Stimulated activated CD8-positive, alpha-beta memory T cell treated with anti-CD3 and anti-CD28 coated beads, Interleukin-12 subunit alpha, Interleukin-12 subunit beta, amount 100 ng/mL, for 24 hours (primary cell): ENCODE results near the gene MSI2.
"Not testable (repeated sequence)": the region's sequence is repeated elsewhere in the genome, so short reads cannot be mapped to it uniquely, and the experiment has no call there.

Experiments
- DNase-seq: peaks from one replicate; pipeline ENCODE4 v3.0.0-alpha.2; 2020; ENCODE audit errors: extremely low read depth

Gene MSI2

GRCh38 chr17:57614742-57615141 lies 358.4 kb downstream of the MSI2 start:
- DNase-seq = no peak

- DNase-seq = no peak
Measured at GRCh38 chr17:57615836-57616757, 359.8 kb downstream of the MSI2 start.

- no peak for DNase-seq
Measured at GRCh38 chr17:57617218-57617617, 360.9 kb downstream of the MSI2 start.

- DNase-seq = no peak
Measured at GRCh38 chr17:57619061-57619937, 363.0 kb downstream of the MSI2 start.

DNA sequence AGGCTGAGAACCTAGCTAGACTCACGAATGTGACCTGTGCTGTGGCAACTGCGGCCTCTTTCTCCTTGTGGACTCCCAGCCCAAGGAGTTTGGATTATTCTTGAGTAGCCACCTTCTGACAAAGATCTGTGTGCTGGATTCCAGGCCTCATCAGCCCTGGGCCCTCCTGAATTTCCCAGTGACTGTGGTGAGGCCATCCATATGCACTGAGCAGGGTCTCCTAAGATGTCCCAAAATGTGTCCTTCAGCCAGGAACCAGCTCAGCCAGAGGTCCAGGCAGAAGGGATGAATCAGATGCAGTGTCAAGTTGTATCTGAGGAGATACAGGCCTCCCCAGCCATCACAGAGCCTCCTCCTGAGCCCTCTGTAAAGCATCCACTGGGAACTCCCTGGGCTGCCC lies 364.3 kb downstream of the MSI2 start:
- DNase-seq = no peak

GRCh38 chr17:57621791-57622190 lies 365.5 kb downstream of the MSI2 start:
- DNase-seq = not testable (repeated sequence)

DNA sequence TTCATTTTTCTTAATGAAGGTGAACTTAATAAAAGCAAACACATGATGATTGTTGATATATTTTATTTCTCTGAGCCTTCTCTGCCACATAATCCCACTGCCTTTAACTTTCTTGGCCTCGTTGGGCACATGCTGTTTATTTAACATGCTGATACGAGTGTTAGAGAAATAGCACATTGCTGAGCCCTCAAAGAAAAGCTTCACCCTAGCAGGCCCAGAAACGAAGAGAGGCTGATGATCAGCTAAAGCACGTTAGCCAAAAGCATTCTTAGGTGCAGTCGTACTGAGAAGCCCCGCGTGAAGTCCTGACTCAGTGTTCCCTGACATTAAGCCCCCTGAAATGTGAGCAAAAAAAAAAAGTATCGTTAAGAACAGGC lies 366.0 kb downstream of the MSI2 start:
- no peak for DNase-seq

DNA sequence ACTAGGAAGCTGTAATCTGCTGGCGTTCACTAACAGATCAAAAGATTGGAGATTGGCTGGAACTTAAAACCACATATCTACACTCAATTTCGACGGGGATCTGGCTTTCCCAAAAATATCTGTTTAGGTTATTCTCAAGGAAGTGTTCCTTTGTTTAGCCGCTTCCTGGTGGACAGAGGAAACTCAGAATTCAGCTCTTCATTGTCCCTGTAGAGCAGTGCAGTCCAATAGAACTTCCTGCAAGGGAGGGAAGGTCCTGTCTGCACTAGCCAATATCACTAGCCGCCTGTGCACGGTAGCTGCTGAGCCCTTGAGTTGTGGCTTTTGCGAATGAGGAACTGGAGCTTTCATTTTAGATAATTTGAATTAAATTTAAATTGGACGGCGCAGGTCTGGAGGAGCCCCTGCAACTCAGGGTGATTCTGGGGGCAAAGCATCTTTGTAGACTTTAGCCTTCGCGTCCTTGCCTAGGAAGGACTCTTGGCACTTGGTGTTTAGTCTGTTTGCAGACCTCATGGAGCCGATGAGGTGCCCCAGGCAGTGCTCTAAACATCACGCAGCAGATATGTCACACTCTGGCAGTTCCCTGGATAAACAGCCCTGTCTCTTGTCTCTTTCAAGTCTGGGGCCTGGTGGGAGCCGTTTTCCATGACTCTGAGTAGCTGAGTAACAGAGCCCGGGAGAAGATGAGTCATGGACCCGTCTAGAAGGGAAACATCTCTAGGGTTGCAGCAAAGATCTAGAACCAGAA lies 366.5 kb downstream of the MSI2 start:
- no peak for DNase-seq

DNA sequence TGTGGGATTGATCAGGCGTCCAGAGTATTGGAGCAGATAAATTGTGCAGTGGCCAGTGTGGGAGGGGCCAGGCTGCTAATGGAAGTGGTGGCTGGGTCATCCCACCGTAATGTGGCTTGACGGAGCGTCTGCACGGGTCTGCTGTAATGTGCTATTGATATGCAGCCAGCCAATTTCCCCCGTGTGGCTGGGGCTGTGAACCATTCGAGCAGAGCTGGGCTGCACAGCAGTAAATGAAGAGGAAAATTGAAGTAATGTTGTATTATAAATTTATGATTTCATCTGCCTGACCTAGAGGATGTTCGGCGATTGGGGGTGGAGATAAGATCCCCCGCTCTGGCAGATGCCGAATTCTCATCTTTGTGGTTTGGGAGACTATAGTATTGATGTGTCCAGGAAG lies 367.3 kb downstream of the MSI2 start:
- no peak for DNase-seq

GRCh38 chr17:57624386-57624785 lies 368.1 kb downstream of the MSI2 start:
- no peak for DNase-seq

- DNase-seq = no peak
Measured at GRCh38 chr17:57625511-57625910, 369.2 kb downstream of the MSI2 start.

DNA sequence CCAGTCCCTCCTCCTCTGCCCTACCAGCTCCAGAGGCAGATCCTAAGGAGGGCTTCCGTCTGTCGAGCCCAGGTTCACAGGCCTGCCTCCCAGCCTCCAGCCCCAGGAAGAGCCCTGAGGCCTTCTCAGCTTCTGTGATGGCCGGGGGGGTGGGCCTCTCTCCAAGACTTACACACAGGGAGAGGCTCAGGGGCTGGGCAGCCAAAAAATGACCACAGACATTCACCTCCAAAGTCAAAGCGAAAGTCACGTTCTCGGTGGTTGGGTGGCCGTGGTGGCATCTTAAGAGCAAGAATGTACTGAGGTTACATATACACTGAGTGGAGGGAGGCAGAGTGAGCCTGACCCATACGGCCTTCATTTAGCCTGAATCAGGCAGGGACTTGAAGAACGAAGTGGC lies 369.6 kb downstream of the MSI2 start:
- no peak for DNase-seq

GRCh38 chr17:57626520-57627210 lies 370.3 kb downstream of the MSI2 start:
- no peak for DNase-seq

GRCh38 chr17:57627591-57627990 lies 371.3 kb downstream of the MSI2 start:
- DNase-seq = no peak

GRCh38 chr17:57628421-57628820 lies 372.1 kb downstream of the MSI2 start:
- DNase-seq = no peak

- DNase-seq = no peak
Measured at GRCh38 chr17:57629470-57629869, 373.1 kb downstream of the MSI2 start.

DNA sequence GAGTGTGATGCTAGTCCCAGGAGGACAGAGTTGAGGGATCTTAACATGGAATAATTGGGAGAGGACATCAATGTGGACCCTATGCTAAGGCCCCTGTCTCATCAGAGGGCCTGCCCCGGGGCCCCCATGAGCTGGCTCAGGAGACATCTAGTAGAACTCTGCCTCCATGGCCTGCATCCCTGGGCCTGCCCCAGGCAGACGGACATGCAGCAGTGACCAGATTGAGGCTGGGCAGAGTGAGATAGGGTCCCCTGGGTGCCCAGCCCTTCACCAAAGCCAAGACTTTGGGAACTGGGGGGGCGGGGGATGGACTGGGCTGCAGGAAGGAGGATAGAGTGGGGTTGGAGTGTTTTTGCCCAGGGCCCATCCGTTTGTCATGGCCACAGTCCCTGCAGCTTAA lies 373.6 kb downstream of the MSI2 start:
- no peak for DNase-seq

GRCh38 chr17:57630736-57631135 lies 374.4 kb downstream of the MSI2 start:
- no peak for DNase-seq

DNA sequence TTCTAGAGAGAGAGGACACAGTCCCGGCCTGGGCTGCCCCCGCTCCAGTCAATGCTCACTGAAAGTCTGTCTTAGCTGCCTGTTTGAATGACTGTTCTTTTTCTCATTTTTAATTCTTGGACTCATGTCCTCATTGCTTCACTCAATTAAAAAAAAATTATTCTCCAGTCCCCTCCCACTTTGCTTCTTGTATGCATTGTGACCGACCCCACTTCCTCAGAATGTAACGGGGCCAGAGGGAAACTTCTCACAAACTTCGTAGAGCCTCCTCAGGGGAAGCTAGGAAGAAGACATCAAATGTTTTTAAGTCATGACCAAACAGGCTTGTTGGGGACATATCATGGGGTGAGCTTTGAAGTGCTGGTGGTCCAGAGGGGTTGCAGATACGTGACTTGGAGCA lies 375.5 kb downstream of the MSI2 start:
- no peak for DNase-seq

- no peak for DNase-seq
Measured at GRCh38 chr17:57632294-57632693, 376.0 kb downstream of the MSI2 start.

GRCh38 chr17:57633236-57633635 lies 376.9 kb downstream of the MSI2 start:
- DNase-seq = no peak
